ENCODE data around the gene KRTAP5-9. TPM values are rescaled to one million over a fixed set of nuclear protein-coding genes. Genes with fewer than 3 reads are reported as not detected.

Gene KRTAP5-9
- total and polyA plus RNA-seq, 4 donors: 0.06 TPM; not detected in 3

- H3K9me3 ChIP-seq (ENCODE audit: control insufficient read depth in 4 of 4, low read length in 3 of 4): no peaks in the 10 kb centered on the region
- H3K4me1 ChIP-seq (ENCODE audit: control insufficient read depth in 4 of 4, insufficient read depth in 4 of 4, low read length in 3 of 4): peaks cover 14 to 16% (median 15%) of the 10 kb centered on the region in 4 donors
- WGBS: 70% methylated on average over 2 of the region's 2 CpGs
- H3K27me3 ChIP-seq (ENCODE audit: control insufficient read depth in 4 of 4, insufficient read depth in 4 of 4, low read length in 3 of 4): no peaks in the 10 kb centered on the region
- no peak overlapping the region for H3K4me3 ChIP-seq (ENCODE audit: low read depth in 1 of 3, low read length in 3 of 3)
- peak overlapping the region; percentile 66 to 76 for H3K27ac ChIP-seq (ENCODE audit: low read depth in 1 of 2, low read length in 2 of 2)
- TF ChIP-seq MAX (IDR thresholded peaks at IDR 0.05) (peak; percentile 67), TAF1 (conservative IDR thresholded peaks at IDR 0.05) (no peak), RXRA (IDR thresholded peaks at IDR 0.05) (peak; percentile 73 to 84), GABPA (IDR thresholded peaks at IDR 0.05 in 1 of 2, conservative IDR thresholded peaks at IDR 0.05 in 1 of 2) (no peak), RAD21 (IDR thresholded peaks at IDR 0.05) (no peak), YY1 (IDR thresholded peaks at IDR 0.05) (peak; percentile 31), REST (IDR thresholded peaks at IDR 0.05) (peak; percentile 36), SP1 (IDR thresholded peaks at IDR 0.05) (peak; percentile 84), EGR1 (IDR thresholded peaks at IDR 0.05; ENCODE audit: low read depth in 2 of 2) (peak in 1 of 2 donors; percentile 50), HNF4G (IDR thresholded peaks at IDR 0.05) (peak; percentile 94), FOXA1 (IDR thresholded peaks at IDR 0.05) (peak; percentile 62), FOXA2 (IDR thresholded peaks at IDR 0.05) (peak; percentile 81), JUND (IDR thresholded peaks at IDR 0.05) (peak; percentile 55 to 75), ATF3 (IDR thresholded peaks at IDR 0.05) (no peak), CTCF (IDR thresholded peaks at IDR 0.05; ENCODE audit: low read depth, low read length, missing input control) (no peak), HNF4A (conservative IDR thresholded peaks at IDR 0.05) (peak; percentile 97), ZBTB33 (IDR thresholded peaks at IDR 0.05) (no peak), NR2F2 (IDR thresholded peaks at IDR 0.05) (no peak)
- H3K36me3 ChIP-seq (ENCODE audit: control insufficient read depth in 4 of 4, insufficient read depth in 3 of 4, low read depth in 1 of 4, low read length in 3 of 4): no peaks in the 10 kb centered on the region
- DNase-seq (ENCODE audit: low spot score): no peak
- no peak overlapping the region for H3K9ac ChIP-seq (ENCODE audit: low read depth in 1 of 2, low read length in 2 of 2)
These were observed 22.2 kb upstream of the KRTAP5-9 start for GRCh38 chr11:71525938-71526495.

Data from liver (tissue), 9 donors.